Coronary artery (tissue), 2 donors: ENCODE data around the gene EIF3J.

ENCODE experiments used
- DNase-seq: peaks from one replicate; pipeline ENCODE4 v3.0.0-alpha.2; 2017; ENCODE audit warnings: low spot score
- H3K27ac ChIP-seq, 2 donors: fragments of 200-600 bp; sonication (generic); one replicate each; pipeline ENCODE4 v1.5.1; 2016 to 2019
- H3K4me3 ChIP-seq: fragments of 200-600 bp; sonication (generic); 2 replicates; pipeline ENCODE4 v1.5.1; 2016; ENCODE audit warnings: mild to moderate bottlenecking, moderate library complexity
- CTCF ChIP-seq: fragments of 200-600 bp; sonication (generic); IDR thresholded peaks from one replicate; pipeline ENCODE4 v1.5.1; 2019; ENCODE audit warnings: antibody characterized with exemption

The EIF3J gene

GRCh38 chr15:44595656-44596510, 58.9 kb downstream of the EIF3J start:
- no peak for DNase-seq
- Histone ChIP-seq H3K4me3 (no peak overlapping the region), H3K27ac (no peak overlapping the region)
- no peak for TF ChIP-seq CTCF

- Histone ChIP-seq H3K27ac (no peak overlapping the region), H3K4me3 (no peak overlapping the region)
- TF ChIP-seq CTCF, result no peak
- no peak for DNase-seq
These were observed 59.6 kb downstream of the EIF3J start for GRCh38 chr15:44596511-44597010.

- no peak for DNase-seq
- TF ChIP-seq CTCF, result no peak
- no peak overlapping the region for H3K27ac ChIP-seq
- H3K4me3 ChIP-seq, result no peak overlapping the region
These were observed 61.1 kb downstream of the EIF3J start for GRCh38 chr15:44598066-44598465.

GRCh38 chr15:44598892-44599291, 61.9 kb downstream of the EIF3J start:
- no peak for DNase-seq
- no peak overlapping the region for H3K4me3 ChIP-seq
- no peak for TF ChIP-seq CTCF
- H3K27ac ChIP-seq, result no peak overlapping the region

- no peak overlapping the region for H3K4me3 ChIP-seq
- H3K27ac ChIP-seq, result no peak overlapping the region
- TF ChIP-seq CTCF, result no peak
- DNase-seq, result no peak
These were observed 66.2 kb downstream of the EIF3J start for GRCh38 chr15:44603126-44603525.

- Histone ChIP-seq H3K4me3 (no peak overlapping the region), H3K27ac (no peak overlapping the region)
- DNase-seq, result no peak
- no peak for TF ChIP-seq CTCF
These were observed 69.8 kb downstream of the EIF3J start for GRCh38 chr15:44606740-44607139.
